Fibroblast of pulmonary artery (primary cell): ENCODE data around the gene NPIPB8.
A peak's percentile ranks its signal among the peaks of the same experiment; 100 is the strongest.
"Not testable (repeated sequence)": the region's sequence is repeated elsewhere in the genome, so short reads cannot be mapped to it uniquely, and the experiment has no call there.

Source experiments
- DNase-seq: peaks from one replicate; pipeline ENCODE4 v3.0.0-alpha.2; 2010; ENCODE audit warnings: low read depth
- H3K4me3 ChIP-seq: replicated peaks from 2 replicates; pipeline ENCODE4 v1.5.1; 2011; ENCODE audit warnings: low read depth, mild to moderate bottlenecking, control low read depth, low read length, moderate library complexity
- TF ChIP-seq, protein P1 (sequence below): IDR thresholded peaks from 2 replicates; pipeline ENCODE4 v1.5.1; 2011; ENCODE audit warnings: mild to moderate bottlenecking, control low read depth, low read length, inconsistent platforms; ENCODE audit errors: missing control alignments

Gene NPIPB8

DNA sequence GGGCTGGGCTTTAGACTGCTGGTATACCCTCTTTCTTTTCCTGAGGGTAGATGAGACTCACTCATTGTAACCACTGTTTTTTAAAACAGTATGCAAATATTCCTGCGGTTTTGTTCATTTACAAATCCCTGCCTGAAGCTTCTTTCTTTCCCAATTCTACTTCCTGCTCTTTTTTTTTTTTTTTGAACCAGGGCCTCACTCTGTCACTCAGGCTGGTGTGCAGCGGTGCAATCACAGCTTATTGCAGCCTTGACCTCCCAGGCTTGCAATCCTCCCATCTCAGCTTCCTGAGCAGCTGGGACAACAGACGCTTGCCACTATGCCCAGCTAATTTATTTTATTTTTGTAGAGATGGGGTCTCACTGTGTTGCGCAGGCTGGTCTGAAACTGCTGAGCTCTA, 20.0 kb upstream of the NPIPB8 start:
- peak; percentile 35 for DNase-seq
- H3K4me3 ChIP-seq = no peak overlapping the region
- TF ChIP-seq, protein P1, sequence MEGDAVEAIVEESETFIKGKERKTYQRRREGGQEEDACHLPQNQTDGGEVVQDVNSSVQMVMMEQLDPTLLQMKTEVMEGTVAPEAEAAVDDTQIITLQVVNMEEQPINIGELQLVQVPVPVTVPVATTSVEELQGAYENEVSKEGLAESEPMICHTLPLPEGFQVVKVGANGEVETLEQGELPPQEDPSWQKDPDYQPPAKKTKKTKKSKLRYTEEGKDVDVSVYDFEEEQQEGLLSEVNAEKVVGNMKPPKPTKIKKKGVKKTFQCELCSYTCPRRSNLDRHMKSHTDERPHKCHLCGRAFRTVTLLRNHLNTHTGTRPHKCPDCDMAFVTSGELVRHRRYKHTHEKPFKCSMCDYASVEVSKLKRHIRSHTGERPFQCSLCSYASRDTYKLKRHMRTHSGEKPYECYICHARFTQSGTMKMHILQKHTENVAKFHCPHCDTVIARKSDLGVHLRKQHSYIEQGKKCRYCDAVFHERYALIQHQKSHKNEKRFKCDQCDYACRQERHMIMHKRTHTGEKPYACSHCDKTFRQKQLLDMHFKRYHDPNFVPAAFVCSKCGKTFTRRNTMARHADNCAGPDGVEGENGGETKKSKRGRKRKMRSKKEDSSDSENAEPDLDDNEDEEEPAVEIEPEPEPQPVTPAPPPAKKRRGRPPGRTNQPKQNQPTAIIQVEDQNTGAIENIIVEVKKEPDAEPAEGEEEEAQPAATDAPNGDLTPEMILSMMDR = no peak

DNA sequence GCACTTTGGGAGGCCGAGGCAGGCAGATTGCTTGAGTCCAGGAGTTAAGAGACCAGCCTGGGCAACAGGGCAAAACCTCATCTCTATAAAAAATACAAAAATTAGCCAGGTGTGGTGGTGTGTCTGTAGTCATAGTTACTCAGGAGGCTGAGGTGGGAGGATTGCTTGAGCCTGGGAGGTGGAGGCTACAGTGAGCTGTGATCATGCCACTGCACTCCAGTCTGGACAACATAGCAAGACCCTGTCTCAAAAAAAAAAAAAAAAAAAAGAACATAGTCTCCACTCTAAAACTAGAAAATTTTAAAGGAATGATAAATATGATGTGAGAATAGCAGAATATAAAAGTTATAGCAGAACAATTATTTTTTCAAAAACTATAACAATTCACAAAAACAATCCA, 17.5 kb upstream of the NPIPB8 start:
- not testable (repeated sequence) for H3K4me3 ChIP-seq, DNase-seq

DNA sequence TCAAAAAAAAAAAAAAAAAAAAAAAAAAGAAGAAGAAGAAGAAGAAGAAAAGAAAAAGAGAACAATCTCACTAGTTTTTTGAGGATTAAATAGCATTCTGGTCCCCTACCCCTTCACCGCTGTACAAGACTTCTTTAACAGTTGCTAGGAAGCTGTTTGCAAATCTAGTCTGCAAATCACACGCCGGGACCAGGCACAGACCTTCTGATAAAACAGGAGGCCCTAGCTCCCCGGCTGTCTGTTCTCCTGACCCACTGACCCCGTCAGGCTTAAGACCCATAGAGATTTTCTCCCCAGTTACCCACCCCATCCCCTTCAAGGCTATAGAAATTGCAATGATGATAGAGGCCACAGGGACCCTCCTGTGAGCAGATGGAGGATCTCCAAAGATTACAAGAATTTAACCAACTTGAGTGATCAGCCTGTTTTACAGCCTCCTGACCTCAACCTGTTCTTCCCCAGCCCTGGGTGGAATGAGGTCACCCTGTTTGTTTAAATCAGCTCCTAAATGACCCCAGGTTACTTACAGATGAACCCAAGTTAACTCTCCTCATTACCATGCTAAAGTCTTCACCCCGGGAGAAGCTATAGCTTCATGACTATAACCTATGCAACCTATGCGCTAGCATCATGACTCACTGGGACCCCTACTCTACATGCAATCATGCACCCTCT, 16.2 kb upstream of the NPIPB8 start:
- TF ChIP-seq, protein P1 = no peak
- H3K4me3 ChIP-seq = no peak overlapping the region
- DNase-seq = no peak

DNA sequence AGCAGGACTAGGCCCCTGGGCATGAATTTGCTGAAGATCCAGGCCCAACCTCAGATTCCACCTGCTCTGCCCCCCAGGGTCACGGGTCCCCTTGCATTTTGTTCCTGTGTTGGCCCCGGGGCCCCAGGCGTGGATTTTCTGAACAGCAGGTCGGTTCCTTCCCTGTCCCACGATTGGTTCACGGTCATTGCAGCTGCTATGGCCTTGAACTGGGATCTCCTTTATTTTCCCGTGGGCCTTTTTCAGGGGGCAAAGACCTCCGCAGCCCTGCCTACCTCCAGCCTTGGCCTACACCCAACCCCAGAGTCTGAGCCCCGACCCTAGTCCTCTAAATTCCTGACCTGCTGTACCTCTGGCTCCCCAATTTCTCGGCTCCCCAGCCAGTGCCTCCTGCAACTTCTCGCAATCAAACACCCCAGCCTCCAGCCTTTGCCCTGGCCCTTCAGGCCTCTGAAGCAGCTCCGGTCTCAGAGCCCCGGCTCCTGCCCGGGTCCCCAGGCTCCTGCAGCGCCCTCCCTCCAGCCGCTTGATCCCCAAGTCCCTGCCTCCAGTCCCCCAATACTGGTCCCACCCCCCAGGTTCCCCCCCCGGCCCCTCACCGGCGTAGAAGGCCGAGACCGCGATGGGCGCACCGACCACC, 15.2 kb upstream of the NPIPB8 start:
- DNase-seq, H3K4me3 ChIP-seq: not testable (repeated sequence)

DNA sequence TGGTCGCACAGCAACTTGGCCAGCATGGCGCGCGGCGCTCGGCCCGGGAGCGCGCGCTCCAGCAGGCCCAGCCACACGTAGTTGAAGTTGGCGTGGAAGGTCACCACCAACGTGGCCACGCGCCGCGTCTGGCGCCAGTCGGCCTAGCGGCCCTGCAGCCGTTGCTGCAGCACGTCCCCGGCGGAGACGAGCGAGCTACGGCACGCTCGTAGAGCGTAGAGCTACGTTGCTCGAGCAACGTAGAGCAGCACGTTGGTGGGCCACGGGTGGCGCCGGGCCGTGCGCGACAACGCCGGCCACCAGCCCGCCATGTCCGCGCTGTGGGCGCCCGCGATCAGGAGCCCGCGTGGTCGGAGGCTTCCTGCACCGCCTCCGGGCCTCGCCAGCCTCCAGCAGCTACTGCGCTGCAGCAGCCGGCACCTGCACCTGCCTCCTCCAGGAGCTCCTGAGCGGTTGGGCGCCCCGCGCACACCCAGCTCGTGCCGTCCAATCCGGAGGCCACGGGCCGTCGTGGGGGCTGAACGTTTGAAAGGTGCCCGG, 14.6 kb upstream of the NPIPB8 start:
- DNase-seq = no peak
- H3K4me3 ChIP-seq = no peak overlapping the region
- TF ChIP-seq, protein P1 = no peak

DNA sequence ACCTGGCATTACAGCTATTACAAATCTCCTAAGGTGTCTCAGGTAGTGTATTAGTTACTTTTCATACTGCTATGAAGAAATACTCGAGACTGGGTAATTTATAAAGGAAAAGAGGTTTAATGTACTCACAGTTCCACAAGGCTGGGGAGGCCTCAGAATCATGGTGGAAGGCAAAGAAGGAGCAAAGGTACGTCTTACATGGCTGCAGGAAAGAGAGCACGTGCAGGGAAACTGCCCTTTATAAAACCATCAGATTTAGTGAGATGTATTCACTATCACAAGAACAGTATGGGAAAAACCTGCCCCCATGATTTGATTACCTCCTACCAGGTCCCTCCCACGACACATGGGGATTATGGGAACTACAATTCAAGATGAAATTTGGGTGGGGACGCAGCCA, 7.0 kb upstream of the NPIPB8 start:
- not testable (repeated sequence) for DNase-seq, H3K4me3 ChIP-seq

DNA sequence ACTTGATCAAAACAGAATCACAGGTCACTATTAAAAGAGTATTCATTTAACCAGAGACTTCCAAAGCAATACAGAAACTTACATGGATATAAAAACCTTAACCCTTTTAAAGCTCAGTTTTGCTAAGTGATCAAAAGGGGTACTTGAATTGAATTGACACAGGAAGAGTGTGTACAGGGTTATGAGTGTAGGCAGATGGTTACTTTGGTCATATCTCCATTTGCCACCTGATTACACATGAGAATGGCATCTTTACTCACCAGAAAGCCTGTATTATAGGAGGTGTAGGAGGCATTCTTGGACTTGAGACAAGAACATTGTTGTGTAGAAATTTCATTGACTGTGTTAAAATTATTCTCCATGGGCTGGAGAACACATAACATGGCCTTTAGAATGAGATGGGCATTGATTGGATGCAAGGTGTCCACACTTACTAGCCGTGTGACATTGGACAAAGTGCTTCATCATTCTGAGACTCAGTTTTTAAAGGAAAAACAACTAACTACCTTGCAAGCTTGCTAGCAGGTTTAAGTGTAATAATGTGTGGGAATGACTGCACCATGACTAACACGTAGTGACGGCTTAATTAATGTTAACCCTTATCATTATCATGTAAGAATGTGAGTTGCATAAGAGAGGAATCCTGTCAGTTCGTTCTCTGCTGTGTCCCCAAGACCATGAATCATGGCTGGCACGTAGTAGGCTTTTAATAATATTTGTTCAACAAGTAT, 1.6 kb upstream of the NPIPB8 start:
- DNase-seq = peak; percentile 79
- H3K4me3 ChIP-seq = not testable (repeated sequence)

DNA sequence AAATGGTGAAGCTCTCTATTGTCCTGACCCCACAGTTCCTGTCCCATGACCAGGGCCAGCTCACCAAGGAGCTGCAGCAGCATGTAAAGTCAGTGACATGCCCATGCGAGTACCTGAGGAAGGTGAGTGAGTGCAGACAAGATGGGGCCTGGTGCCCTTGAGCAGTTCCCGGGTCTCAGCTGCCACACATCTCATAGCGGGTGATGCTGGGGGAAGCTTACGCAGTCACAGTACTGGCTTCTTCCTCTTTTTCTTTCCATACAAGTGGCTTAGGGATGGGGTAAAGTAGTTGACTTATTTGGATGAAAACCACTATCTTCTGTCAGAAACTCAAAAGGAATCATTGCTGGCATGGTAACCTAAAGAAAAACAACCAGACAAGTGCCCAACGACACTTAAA, 494 bp downstream of the NPIPB8 start:
- not testable (repeated sequence) for DNase-seq, H3K4me3 ChIP-seq

DNA sequence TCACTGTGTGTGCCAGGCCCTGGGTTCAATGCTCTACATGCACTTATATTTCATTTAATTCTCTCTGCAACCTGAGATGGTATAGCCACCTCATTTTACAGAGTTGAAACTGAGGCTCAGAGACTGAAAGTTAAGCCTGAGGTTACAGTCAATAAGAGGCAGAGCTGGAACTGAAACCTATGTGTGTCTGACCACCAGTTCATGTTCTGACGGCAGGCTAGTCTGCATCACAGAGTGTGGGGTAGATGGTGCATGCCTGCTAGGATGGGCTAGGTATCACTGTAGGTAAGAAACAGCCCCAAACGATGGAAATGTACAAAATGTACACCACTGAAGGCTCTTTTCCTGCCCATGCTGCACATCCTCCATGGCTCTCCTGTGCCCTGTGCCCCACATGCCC, 2.1 kb downstream of the NPIPB8 start:
- not testable (repeated sequence) for DNase-seq, H3K4me3 ChIP-seq

DNA sequence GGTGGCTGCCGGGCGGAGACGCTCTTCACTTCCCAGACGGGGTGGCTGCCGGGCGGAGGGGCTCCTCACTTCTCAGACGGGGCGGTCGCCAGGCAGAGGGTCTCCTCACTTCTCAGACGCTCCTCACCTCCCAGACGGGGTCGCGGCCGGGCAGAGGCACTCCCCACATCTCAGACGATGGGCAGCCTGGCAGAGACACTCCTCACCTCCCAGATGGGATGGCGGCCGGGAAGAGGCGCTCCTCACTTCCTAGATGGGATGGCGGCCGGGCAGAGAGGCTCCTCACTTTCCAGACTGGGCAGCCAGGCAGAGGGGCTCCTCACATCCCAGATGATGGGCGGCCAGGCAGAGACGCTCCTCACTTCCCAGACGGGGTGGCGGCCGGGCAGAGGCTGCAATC, 28.4 kb downstream of the NPIPB8 start:
- not testable (repeated sequence) for H3K4me3 ChIP-seq, DNase-seq

DNA sequence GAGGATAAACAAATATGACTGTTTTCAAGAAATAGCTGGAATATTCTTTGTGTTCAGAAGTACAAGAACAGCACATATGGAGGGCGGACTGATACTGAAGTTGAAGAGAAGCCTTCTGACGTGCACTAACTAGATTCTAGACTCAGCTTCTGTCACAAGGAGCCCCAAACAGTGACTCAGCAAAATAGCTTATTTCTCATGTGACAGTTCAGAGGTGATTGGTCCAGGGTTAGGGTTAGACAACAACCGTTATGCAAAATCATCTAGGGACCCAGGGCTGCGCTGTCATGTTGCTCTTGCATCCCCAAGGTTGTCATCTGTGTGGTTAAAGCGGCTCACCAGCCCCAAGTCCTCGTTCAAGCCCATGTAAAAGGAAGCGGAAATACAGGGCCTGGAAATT, 29.6 kb downstream of the NPIPB8 start:
- not testable (repeated sequence) for DNase-seq, H3K4me3 ChIP-seq

DNA sequence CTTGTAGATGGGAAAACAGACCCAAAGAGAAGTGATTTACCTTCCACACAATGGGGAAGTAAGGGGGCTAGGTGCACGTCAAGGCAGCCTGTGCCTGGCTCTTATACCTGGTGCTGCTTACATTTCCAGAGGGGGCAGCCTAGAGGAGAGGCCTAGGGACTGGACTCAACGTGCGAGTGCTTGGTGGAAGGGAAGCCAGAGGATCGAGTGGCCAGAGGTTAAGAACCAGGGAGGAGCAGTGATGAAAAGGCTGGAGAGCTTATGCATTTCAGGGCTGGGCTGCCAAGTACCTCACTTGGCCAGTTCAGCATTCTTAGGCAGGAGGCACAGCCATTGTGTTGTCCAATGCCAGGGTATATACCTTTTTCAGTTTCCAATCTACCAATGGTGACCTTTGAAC, 30.3 kb downstream of the NPIPB8 start:
- DNase-seq, H3K4me3 ChIP-seq: not testable (repeated sequence)

DNA sequence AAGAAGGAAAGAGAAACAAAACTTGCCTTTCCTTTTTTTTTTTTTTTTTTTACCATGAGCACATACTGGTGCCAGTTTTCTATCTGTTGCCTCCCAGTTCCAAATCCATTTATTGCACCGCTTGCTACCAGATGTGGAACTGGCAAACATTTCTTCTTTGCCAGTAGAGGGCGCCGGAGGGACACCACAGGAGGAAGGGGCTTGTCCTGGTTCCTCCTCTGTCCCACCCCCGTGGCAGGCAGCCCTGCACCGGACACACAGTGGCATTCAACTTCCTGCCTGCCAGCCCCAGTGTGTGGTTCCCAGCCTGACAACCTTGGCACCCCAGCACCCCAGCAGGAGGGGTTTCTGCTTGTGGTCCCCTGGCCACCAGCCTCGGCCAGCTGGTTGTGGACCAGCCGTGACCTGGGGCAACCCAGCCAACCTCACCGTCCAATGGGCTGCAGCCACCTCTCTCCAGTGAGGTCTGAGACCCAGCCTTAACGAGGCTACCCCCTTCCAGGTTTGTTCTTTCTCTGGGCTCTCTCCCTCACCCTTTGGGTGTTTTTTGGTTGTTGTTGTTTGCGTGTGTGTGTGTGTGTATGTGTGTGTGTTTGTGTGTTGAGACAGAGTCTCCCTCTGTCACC, 50.6 kb downstream of the NPIPB8 start:
- not testable (repeated sequence) for DNase-seq, H3K4me3 ChIP-seq

DNA sequence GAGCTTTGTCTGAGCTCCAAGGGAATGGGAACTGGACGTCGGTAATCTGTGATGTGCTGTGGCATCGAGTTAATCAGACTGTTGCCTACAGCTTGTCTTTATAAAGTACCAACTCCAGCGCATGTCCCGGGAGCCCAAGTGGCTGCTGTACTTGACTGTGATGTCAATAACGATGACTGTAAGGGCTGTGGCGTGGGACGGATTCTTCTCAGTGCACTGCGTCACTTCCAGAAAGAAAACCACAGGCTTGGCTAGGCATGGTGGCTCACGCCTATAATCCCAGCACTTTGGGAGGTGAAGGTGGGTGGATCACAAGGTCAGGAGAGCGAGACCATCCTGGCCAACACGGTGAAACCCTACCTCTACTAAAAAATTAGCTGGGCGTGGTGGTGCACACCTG, 51.6 kb downstream of the NPIPB8 start:
- not testable (repeated sequence) for H3K4me3 ChIP-seq, DNase-seq

DNA sequence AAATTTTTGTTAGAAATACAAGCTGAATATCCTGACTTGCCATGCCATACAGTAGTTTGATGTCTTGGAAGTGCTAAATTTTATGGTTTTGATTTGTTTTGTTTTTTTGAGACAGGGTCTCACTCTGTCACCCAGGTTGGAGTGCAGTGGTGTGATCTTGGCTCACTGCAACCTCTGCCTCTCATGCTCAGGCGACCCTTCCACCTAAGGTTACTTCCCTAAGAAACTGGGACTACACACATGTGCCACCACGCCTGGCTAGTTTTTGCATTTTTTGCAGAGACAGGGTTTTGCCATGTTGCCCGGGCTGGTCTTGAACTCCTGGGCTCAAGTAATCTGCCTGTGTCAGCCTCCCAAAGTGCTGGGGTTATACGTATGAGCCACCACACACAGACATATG, 53.9 kb downstream of the NPIPB8 start:
- H3K4me3 ChIP-seq, DNase-seq: not testable (repeated sequence)
